ENCODE data around the gene PRR36.

PRR36 gene

GRCh38 chr19:7887408-7888144 is 13.4 kb upstream of the PRR36 start:
- in situ Hi-C loops (cut with MboI; ENCODE audit: low pct_unique_long_range_greater_than_20kb, low sequenced_read_pairs, unreplicated experiment) = no loop called here
- TF ChIP-seq CTCF (IDR thresholded peaks at IDR 0.05; ENCODE audit: extremely low read depth, insufficient read depth, missing control alignments) = no peak
- DNase-seq (ENCODE audit: low spot score) = no peak

GRCh38 chr19:7885818-7886217 is 11.6 kb upstream of the PRR36 start:
- no peak for TF ChIP-seq CTCF (IDR thresholded peaks at IDR 0.05; ENCODE audit: extremely low read depth, insufficient read depth, missing control alignments)
- in situ Hi-C loops (cut with MboI; ENCODE audit: low pct_unique_long_range_greater_than_20kb, low sequenced_read_pairs, unreplicated experiment) = no loop called here
- no peak for DNase-seq (ENCODE audit: low spot score)

- TF ChIP-seq CTCF (IDR thresholded peaks at IDR 0.05; ENCODE audit: extremely low read depth, insufficient read depth, missing control alignments) = no peak
- in situ Hi-C loops (cut with MboI; ENCODE audit: low pct_unique_long_range_greater_than_20kb, low sequenced_read_pairs, unreplicated experiment) = no loop called here
- DNase-seq (ENCODE audit: low spot score) = no peak
Observed at GRCh38 chr19:7883796-7884570, 9.8 kb upstream of the PRR36 start.

GRCh38 chr19:7883105-7883504 is 8.9 kb upstream of the PRR36 start:
- in situ Hi-C loops (cut with MboI; ENCODE audit: low pct_unique_long_range_greater_than_20kb, low sequenced_read_pairs, unreplicated experiment) = no loop called here
- no peak for DNase-seq (ENCODE audit: low spot score)
- no peak for TF ChIP-seq CTCF (IDR thresholded peaks at IDR 0.05; ENCODE audit: extremely low read depth, insufficient read depth, missing control alignments)

GRCh38 chr19:7881910-7882309 is 7.7 kb upstream of the PRR36 start:
- DNase-seq (ENCODE audit: low spot score) = no peak
- TF ChIP-seq CTCF (IDR thresholded peaks at IDR 0.05; ENCODE audit: extremely low read depth, insufficient read depth, missing control alignments) = no peak
- in situ Hi-C loops (cut with MboI; ENCODE audit: low pct_unique_long_range_greater_than_20kb, low sequenced_read_pairs, unreplicated experiment) = no loop called here

GRCh38 chr19:7879836-7880235 is 5.6 kb upstream of the PRR36 start:
- TF ChIP-seq CTCF (IDR thresholded peaks at IDR 0.05; ENCODE audit: extremely low read depth, insufficient read depth, missing control alignments) = no peak
- no peak for DNase-seq (ENCODE audit: low spot score)
- in situ Hi-C loops (cut with MboI; ENCODE audit: low pct_unique_long_range_greater_than_20kb, low sequenced_read_pairs, unreplicated experiment) = no loop called here
